HG02588 (cell line): Measurements from ENCODE around the gene TMEM61.
"Not testable (repeated sequence)": the region's sequence is repeated elsewhere in the genome, so short reads cannot be mapped to it uniquely, and the experiment has no call there.

ENCODE experiments used
- ATAC-seq: cut with Tn5 transposase; IDR thresholded peaks from one replicate; pipeline ENCODE4 v1.9.1; 2021; ENCODE audit warnings: mild to moderate bottlenecking, moderate library complexity; ENCODE audit not compliant: unreplicated experiment

The TMEM61 gene

GRCh38 chr1:54980528-54981241, at the start of gene TMEM61:
Gene TMEM61, plus strand, starts transcription at chr1:54980628. Its CDS starts 438 bp downstream, at chr1:54981066.
- ATAC-seq, result no peak

- no peak for ATAC-seq
Observed at GRCh38 chr1:54931275-54931840, 49.1 kb upstream of the TMEM61 start.

- ATAC-seq, result not testable (repeated sequence)
Observed at GRCh38 chr1:54934081-54934480, 46.3 kb upstream of the TMEM61 start.

- no peak for ATAC-seq
Observed at GRCh38 chr1:54934869-54935268, 45.6 kb upstream of the TMEM61 start.

GRCh38 chr1:54936791-54937190, 43.6 kb upstream of the TMEM61 start:
- ATAC-seq, result no peak

- no peak for ATAC-seq
Observed at GRCh38 chr1:54937469-54937868, 43.0 kb upstream of the TMEM61 start.

- ATAC-seq, result not testable (repeated sequence)
Observed at GRCh38 chr1:54938955-54939354, 41.5 kb upstream of the TMEM61 start.

- no peak for ATAC-seq
Observed at GRCh38 chr1:54940042-54940441, 40.4 kb upstream of the TMEM61 start.

- no peak for ATAC-seq
Observed at GRCh38 chr1:54942976-54943375, 37.5 kb upstream of the TMEM61 start.

- peak; percentile 60 for ATAC-seq
Observed at GRCh38 chr1:54944610-54945392, 35.6 kb upstream of the TMEM61 start.

GRCh38 chr1:54945393-54945936, 35.0 kb upstream of the TMEM61 start:
- no peak for ATAC-seq

GRCh38 chr1:54947540-54947939, 32.9 kb upstream of the TMEM61 start:
- no peak for ATAC-seq

GRCh38 chr1:54949053-54949452, 31.4 kb upstream of the TMEM61 start:
- ATAC-seq, result no peak

- ATAC-seq, result no peak
Observed at GRCh38 chr1:54950006-54950368, 30.4 kb upstream of the TMEM61 start.

GRCh38 chr1:54950369-54951163, 29.9 kb upstream of the TMEM61 start:
- no peak for ATAC-seq

- no peak for ATAC-seq
Observed at GRCh38 chr1:54951810-54952226, 28.6 kb upstream of the TMEM61 start.

- ATAC-seq, result no peak
Observed at GRCh38 chr1:54952950-54953718, 27.3 kb upstream of the TMEM61 start.

- ATAC-seq, result no peak
Observed at GRCh38 chr1:54953846-54954245, 26.6 kb upstream of the TMEM61 start.

GRCh38 chr1:54955359-54955758, 25.1 kb upstream of the TMEM61 start:
- no peak for ATAC-seq

- no peak for ATAC-seq
Observed at GRCh38 chr1:54956726-54957125, 23.7 kb upstream of the TMEM61 start.
